GM21423 (cell line): ENCODE measurements around the gene ALK.
A peak's percentile ranks its signal among the peaks of the same experiment; 100 is the strongest.

Experiments
- ATAC-seq: cut with Tn5 transposase; IDR thresholded peaks from one replicate; pipeline ENCODE4 v1.9.1; 2021; ENCODE audit warnings: mild to moderate bottlenecking, moderate library complexity; ENCODE audit not compliant: unreplicated experiment

The ALK gene

DNA sequence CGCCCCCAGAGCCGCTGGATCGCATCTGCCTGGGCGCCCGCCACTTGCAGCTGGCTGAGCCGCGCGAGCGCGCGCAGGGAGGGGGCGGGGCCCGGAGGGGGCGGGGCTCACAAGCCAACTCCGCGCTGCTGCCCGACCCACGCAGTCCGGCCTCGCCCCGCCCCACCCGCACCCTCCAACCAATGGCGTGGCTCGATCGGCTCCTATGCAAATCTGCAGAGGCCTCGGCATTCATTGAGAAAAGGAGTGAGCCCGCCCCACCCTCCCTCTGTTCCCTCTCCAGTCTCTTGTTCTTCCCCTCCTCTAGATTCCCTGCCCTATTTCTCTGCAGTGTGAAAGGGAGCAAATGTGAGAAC, at the start of gene ALK:
Gene ALK (minus strand): TSS at position 27 of the 356 bp plus-strand sequence. CDS start 927 bp downstream, outside the sequence.
- ATAC-seq, result peak; percentile 44

DNA sequence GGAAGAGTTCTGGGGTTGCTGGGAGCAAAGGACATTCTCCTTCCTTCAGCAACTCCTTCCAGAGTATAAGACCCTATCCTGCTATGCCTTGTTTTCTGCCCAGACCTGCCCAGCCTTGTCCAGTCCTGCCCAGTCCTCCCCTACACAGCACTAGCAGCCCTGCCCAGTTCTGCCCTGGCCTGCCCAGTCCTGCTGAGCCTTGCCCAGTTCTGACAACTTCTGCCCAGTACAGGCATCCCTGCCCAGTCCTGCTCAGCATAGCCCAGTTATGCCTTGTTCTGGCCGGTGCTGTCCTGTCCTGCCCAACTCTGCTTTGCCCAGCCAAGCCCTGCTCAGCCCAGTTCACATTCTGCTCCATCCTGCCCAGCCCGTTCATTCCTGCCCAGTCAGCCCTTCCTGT, 44.9 kb upstream of the ALK start:
- ATAC-seq, result no peak

DNA sequence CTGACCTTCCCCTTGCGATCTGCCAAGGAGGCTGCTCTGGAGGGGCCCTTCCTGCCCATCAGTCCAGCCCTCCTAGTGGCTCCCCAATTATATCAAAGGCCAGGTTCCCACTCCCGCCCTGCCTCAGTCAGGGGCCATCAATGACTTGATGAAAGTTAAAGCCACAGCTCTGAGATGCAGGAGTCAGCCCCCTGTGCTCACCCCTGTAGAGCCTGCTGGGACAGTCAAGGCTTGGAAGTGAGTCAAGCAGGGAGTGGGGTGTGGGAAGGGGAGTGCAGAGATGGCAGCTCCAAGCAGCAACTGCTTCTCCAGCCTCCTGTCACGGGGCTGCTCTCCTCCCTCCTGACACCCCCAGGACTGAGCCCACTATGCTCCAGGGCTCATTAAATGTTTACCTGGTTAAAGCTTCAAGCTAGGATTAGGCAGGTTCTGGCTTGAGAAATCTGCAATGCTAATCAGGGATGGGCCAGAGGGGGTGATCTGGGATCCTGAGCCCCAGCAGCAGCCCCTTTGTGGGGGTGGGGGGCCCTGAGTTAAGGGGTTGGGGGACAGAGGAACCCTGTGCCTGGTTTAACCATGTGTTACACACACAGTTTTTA, 42.7 kb upstream of the ALK start:
- no peak for ATAC-seq

GRCh38 chr2:29962922-29963321, 41.5 kb upstream of the ALK start:
- no peak for ATAC-seq

DNA sequence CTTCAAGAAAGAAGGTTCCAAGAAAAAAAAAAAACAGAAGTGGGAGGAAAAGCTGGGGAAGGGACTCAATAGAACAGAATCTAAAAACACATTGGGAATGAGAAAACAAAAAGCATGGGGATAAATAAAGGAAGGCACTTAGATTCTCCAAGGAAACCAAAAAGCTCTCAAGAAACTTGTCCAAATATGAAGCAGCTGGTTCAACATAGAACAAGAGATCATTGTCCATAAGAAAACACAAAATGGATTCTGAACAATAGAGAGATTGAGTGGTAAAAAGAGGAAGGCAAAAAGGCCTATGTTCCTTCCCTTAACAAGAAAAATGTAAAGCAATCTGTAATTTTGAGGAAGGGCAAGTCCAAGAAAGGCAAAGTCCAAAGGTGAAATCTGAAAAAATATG, 32.9 kb upstream of the ALK start:
- ATAC-seq, result no peak

DNA sequence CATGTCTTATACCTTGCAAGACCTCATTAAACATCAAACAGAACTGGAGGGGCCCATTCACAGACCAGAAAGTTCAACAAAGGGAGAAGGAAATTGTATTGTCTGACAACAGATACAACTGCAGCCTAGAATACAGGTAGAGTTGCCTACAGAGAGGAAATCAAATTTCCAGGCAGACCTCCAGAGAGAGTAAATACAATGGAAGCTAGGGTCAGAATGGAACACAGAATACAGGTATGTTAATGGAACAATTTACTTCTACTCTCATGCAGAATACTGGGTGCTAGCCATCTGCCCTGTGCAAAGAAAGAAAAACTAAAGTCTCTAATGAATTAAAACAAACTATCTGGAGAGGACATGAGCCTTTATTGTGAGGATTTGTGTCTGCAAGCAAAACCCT, 31.6 kb upstream of the ALK start:
- ATAC-seq, result no peak

GRCh38 chr2:29951576-29951975, 30.2 kb upstream of the ALK start:
- ATAC-seq, result no peak

DNA sequence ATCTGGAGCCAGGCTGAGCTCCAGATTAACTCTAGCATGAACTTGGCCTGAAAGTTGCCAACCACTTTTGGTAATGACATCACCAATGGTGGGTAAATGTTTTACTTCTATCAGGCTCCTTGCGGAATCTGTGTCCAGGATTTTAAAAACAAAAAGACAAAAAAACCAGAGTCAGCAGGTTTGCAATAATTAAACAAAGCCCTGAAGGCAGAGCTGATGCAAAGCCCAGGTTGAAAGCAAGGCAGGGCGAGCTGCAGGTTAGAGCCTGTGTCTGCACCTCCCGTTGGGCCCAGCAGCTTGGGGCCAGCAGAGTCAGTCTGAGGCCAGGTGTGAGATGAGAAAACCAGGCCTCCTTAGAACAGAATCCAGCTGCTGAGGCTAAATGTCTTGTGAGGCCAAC, 29.1 kb upstream of the ALK start:
- ATAC-seq, result no peak

- no peak for ATAC-seq
Measured at GRCh38 chr2:29949042-29949441, 27.7 kb upstream of the ALK start.

DNA sequence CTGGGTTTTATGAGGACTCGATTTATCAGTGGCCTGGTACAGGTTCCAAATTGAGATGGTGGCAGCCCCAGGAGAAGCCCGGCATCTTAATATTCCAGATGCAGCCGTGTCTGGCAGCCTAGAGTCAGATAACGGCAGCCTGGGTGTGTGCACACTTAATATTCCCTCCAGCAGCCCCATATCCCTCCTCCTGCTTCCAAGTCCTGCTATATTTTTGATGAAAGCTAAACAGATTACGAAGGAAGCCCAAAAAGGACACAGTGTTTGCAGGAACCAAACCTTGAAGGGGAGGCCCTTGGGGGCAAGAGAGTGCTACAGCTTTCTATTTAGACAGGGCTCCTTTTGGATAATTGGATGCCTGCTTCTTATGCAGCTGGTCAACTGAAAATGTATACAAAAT, 25.1 kb upstream of the ALK start:
- no peak for ATAC-seq

DNA sequence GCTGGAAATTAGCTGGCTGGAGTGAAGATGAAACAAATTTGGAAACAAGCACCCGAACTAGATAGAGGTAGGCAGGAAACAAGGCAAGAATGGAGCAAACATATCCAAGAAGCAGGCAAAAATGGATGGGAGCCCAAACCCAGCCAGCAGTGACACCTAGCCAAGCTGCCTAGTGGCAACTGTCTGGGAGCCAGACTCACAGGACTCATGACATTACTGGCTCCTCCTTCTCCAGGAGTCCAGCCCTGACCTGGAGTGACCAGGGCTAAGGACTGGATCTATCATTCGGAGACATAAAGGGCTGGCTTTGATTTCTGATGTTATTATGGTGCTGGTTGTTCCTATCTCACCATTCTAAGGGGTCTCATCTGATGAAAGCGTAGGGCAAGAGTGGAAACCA, 21.3 kb upstream of the ALK start:
- no peak for ATAC-seq

DNA sequence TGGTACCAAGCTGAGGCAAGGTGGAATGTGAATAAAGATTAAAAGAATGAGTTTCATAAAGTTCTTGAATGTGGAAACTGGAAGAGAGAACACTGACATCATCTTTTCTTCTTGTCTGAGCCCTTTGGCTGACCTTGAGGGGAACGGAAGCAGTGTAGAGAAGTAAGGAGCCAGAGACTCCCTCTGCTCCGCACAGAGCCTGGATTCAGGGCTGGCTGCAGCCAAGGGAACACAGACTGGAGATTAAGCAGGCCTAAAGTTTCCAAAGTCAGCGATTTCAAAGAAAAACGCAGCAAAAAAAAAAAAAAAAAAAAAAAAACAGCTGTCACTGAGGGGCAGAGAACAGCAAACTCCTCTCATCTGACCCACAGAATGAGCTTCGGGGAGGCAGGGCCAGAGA, 19.3 kb upstream of the ALK start:
- ATAC-seq, result no peak

GRCh38 chr2:29936020-29936419, 14.6 kb upstream of the ALK start:
- no peak for ATAC-seq

GRCh38 chr2:29931818-29932217, 10.4 kb upstream of the ALK start:
- ATAC-seq, result no peak

- no peak for ATAC-seq
Measured at GRCh38 chr2:29923110-29923721, 1.8 kb upstream of the ALK start.

DNA sequence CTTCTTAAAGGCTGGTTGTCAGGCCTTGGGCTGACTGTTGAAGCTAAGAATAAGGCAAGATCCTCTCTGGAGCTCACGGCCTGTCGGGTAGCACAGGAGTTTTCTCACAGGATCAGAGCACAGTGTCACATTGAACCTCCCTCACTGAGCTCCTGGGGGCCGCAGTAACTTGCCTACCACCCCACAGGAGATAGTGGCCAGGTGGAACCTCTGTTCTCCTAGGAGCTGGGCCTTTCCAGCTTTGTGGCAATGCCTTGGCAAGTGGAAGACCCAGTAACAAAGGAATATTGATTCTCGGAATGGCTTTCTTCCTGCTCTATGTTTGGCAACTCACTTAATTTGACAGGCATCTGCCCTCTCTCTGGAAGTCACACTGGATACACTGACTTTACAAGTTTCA, 1.2 kb upstream of the ALK start:
- no peak for ATAC-seq

- ATAC-seq, result no peak
Measured at GRCh38 chr2:29920631-29921559, 491 bp downstream of the ALK start.

GRCh38 chr2:29920130-29920577, 1.2 kb downstream of the ALK start:
- ATAC-seq, result no peak

- ATAC-seq, result no peak
Measured at GRCh38 chr2:29918941-29919340, 2.4 kb downstream of the ALK start.

GRCh38 chr2:29917781-29918180, 3.6 kb downstream of the ALK start:
- no peak for ATAC-seq

GRCh38 chr2:29916571-29916970, 4.8 kb downstream of the ALK start:
- no peak for ATAC-seq

DNA sequence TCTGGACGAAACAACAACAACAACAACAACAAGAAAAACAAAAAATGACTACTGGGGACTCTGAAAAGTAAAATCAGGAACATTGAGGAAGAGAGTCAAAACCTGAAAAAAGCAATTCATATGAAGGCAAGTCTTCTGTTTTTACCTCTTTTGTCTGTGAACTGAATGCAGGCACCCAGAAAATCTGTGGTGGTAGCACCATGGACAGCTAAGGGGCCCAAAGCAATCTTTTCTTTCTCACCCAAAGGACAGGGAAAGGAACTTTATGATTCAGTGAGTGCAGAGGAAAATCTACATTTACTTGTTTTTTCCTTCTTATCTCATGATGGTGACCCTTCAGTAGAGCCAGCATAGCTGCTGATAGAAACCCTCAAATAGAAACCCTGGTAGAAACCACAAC, 10.4 kb downstream of the ALK start:
- no peak for ATAC-seq
